ENCODE results near the gene PDE4D. TPM values are rescaled to one million over a fixed set of nuclear protein-coding genes. Genes with fewer than 3 reads are reported as not detected.

Gene PDE4D
- polyA plus RNA-seq, 1 donor (not counting 4 experiments of a cell fraction or from before 2014, with no cell fraction given) = 3.6 TPM

DNA sequence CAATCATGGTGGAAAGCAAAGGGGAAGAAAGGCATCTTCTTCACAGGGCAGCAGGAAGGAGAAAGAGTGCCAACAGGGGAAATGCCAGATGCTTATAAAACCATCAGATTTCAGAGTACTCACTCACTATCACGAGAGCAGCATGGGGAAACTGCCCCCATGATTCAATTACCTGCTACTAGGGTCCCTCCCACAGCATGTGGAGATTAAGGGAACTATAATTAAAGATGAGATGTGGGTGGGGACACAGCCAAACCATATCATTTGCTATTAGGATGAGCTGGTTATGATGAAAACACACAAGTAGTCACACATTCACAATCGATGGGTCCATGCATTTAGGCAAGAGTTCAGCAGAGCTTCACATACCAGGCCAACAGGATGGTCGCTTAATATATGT is 469.0 kb downstream of the PDE4D start:
- no peaks in the 10 kb centered on the region for H3K27me3 ChIP-seq (ENCODE audit: control insufficient read depth, extremely low read depth, insufficient read depth, low read length)
- no peak overlapping the region for H3K4me3 ChIP-seq (ENCODE audit: control insufficient read depth in 2 of 3, extremely low read depth in 1 of 3, insufficient read depth in 2 of 3, low read depth in 1 of 3, low read length in 3 of 3)
- no peaks in the 10 kb centered on the region for H3K36me3 ChIP-seq (ENCODE audit: control insufficient read depth in 2 of 2, extremely low read depth in 1 of 2, insufficient read depth in 2 of 2, low read length in 2 of 2)
- H2AFZ ChIP-seq (ENCODE audit: control insufficient read depth, low read length) = no peak overlapping the region
- H3K9ac ChIP-seq (ENCODE audit: control insufficient read depth, extremely low read depth, insufficient read depth, low read length) = no peak overlapping the region
- dilution Hi-C loops (cut with MboI; ENCODE audit: extremely low pct_ligation_motif_present, low sequenced_read_pairs) = no loop called here
- H3K4me2 ChIP-seq (ENCODE audit: control insufficient read depth, extremely low read depth, insufficient read depth, low read depth, low read length) = no peak overlapping the region
- H4K20me1 ChIP-seq (ENCODE audit: control insufficient read depth, extremely low read depth, insufficient read depth, low read length) = no peaks in the 10 kb centered on the region
- TF ChIP-seq EZH2 (IDR thresholded peaks at IDR 0.05; ENCODE audit: low read length) = no peak
- no peak for TF ChIP-seq CTCF (optimal IDR thresholded peaks at IDR 0.05 in 1 of 3, IDR thresholded peaks at IDR 0.05 in 1 of 3, conservative IDR thresholded peaks at IDR 0.05 in 1 of 3; ENCODE audit: extremely low read depth in 1 of 3, insufficient read depth in 2 of 3, low read length in 3 of 3)
- H3K9me1 ChIP-seq (ENCODE audit: control insufficient read depth, extremely low read depth, insufficient read depth, low read length) = no peaks in the 10 kb centered on the region
- no peak overlapping the region for H3K27ac ChIP-seq (ENCODE audit: control insufficient read depth, insufficient read depth, low read length)
- no peaks in the 10 kb centered on the region for H3K9me3 ChIP-seq (ENCODE audit: control insufficient read depth, low read depth, low read length)
- H3K79me2 ChIP-seq (ENCODE audit: control insufficient read depth, insufficient read depth, low read length) = no peaks in the 10 kb centered on the region
- no peaks in the 10 kb centered on the region for H3K4me1 ChIP-seq (ENCODE audit: control insufficient read depth, extremely low read depth, insufficient read depth, low read length)
- no peak for DNase-seq (ENCODE audit: low read depth, low spot score)
- no peak for FAIRE-seq

DNA sequence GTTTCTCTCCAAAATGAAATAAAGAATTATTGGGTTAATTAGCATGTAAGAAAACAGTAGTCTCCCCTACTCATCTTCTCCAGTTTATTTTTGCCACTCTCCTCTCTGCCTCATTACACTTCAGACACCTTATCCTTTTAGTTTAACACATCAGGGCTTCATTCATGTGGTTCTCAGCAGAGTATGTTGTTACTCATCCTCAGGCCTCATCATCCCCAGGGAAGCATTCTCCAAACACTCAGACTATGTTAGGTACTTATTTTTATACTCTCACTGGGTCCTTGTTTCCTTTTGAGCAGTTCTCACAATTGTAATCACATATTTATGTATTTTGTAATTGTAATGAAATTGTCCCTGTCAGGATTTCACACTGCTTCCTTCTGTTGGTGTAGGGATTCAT is 470.5 kb downstream of the PDE4D start:
- no peak overlapping the region for H3K4me2 ChIP-seq (ENCODE audit: control insufficient read depth, extremely low read depth, insufficient read depth, low read depth, low read length)
- TF ChIP-seq EZH2 (IDR thresholded peaks at IDR 0.05; ENCODE audit: low read length) (no peak), CTCF (optimal IDR thresholded peaks at IDR 0.05 in 1 of 3, IDR thresholded peaks at IDR 0.05 in 1 of 3, conservative IDR thresholded peaks at IDR 0.05 in 1 of 3; ENCODE audit: extremely low read depth in 1 of 3, insufficient read depth in 2 of 3, low read length in 3 of 3) (no peak)
- H3K27me3 ChIP-seq (ENCODE audit: control insufficient read depth, extremely low read depth, insufficient read depth, low read length) = no peaks in the 10 kb centered on the region
- H3K9me1 ChIP-seq (ENCODE audit: control insufficient read depth, extremely low read depth, insufficient read depth, low read length) = no peaks in the 10 kb centered on the region
- no peak overlapping the region for H3K9ac ChIP-seq (ENCODE audit: control insufficient read depth, extremely low read depth, insufficient read depth, low read length)
- no peaks in the 10 kb centered on the region for H3K4me1 ChIP-seq (ENCODE audit: control insufficient read depth, extremely low read depth, insufficient read depth, low read length)
- FAIRE-seq = no peak
- H4K20me1 ChIP-seq (ENCODE audit: control insufficient read depth, extremely low read depth, insufficient read depth, low read length) = no peaks in the 10 kb centered on the region
- no peak overlapping the region for H3K27ac ChIP-seq (ENCODE audit: control insufficient read depth, insufficient read depth, low read length)
- H3K79me2 ChIP-seq (ENCODE audit: control insufficient read depth, insufficient read depth, low read length) = no peaks in the 10 kb centered on the region
- no peaks in the 10 kb centered on the region for H3K36me3 ChIP-seq (ENCODE audit: control insufficient read depth in 2 of 2, extremely low read depth in 1 of 2, insufficient read depth in 2 of 2, low read length in 2 of 2)
- DNase-seq (ENCODE audit: low read depth, low spot score) = no peak
- no peaks in the 10 kb centered on the region for H3K9me3 ChIP-seq (ENCODE audit: control insufficient read depth, low read depth, low read length)
- dilution Hi-C loops (cut with MboI; ENCODE audit: extremely low pct_ligation_motif_present, low sequenced_read_pairs) = no loop called here
- H2AFZ ChIP-seq (ENCODE audit: control insufficient read depth, low read length) = no peak overlapping the region
- no peak overlapping the region for H3K4me3 ChIP-seq (ENCODE audit: control insufficient read depth in 2 of 3, extremely low read depth in 1 of 3, insufficient read depth in 2 of 3, low read depth in 1 of 3, low read length in 3 of 3)
